Stimulated activated CD4-positive, alpha-beta T cell treated with anti-CD3 and anti-CD28 coated beads, Interleukin-15, amount 100 ng/mL, for 24 hours (primary cell): ENCODE data around the gene NELFB.

ENCODE experiments used
- DNase-seq: peaks from one replicate; pipeline ENCODE4 v3.0.0-alpha.2; 2020

NELFB gene

DNA sequence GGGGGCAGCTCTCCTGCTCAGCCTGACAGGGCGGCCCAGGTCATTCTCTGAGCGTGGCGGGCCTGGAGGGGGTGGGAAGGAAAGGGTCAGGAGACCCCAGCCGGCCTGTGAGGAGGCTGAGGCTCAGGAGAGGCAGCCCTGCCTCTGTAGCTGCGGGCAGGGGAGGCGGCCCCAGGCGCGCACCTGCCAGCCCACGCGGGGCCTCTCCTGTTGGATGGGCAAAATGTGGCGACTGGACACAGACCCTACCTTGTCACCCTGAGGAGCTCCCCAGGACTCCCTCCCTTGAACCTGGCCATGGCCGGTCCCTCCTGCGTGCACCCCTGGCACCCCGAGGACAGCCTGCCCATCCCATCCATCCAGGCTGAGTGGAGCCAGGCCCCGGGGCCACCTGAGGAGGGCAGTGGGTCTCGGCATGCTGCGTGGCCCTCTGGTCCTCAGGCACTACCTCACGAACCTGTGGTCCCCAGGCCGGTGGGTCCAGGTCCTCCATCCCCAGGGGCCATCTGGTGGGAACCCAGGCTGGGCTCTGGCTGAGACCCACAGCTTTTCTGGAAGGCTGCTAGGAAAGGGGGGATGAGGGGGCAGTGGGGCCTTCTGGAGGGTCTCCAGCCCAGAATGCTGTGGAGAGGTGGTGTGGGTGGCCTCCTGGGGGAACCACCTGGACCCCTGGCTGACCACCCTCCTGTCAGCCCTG, 62.0 kb downstream of the NELFB start:
- DNase-seq = no peak

- DNase-seq = no peak
Measured at GRCh38 chr9:137317718-137318511, 62.8 kb downstream of the NELFB start.

DNA sequence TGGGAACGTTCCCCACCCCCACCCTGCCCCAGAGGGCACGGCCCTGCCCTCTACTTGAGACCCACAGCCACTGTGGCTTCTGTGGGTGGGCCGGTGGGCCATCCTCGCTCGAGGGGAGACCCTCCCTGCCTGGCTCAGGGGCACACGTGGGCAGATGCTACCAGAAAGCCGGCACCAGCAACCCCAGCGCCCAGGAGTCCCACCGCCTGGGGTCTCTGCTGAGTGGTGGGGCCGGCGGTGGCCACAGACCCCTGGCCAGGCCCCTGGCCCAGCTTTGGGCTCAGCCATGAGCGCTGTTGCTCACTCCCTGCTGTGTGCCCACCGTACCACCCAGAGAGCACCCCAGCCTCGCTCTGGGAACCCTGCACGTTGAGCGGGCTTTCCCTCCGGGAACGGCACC, 63.5 kb downstream of the NELFB start:
- no peak for DNase-seq

- DNase-seq = no peak
Measured at GRCh38 chr9:137319011-137319738, 64.0 kb downstream of the NELFB start.

DNA sequence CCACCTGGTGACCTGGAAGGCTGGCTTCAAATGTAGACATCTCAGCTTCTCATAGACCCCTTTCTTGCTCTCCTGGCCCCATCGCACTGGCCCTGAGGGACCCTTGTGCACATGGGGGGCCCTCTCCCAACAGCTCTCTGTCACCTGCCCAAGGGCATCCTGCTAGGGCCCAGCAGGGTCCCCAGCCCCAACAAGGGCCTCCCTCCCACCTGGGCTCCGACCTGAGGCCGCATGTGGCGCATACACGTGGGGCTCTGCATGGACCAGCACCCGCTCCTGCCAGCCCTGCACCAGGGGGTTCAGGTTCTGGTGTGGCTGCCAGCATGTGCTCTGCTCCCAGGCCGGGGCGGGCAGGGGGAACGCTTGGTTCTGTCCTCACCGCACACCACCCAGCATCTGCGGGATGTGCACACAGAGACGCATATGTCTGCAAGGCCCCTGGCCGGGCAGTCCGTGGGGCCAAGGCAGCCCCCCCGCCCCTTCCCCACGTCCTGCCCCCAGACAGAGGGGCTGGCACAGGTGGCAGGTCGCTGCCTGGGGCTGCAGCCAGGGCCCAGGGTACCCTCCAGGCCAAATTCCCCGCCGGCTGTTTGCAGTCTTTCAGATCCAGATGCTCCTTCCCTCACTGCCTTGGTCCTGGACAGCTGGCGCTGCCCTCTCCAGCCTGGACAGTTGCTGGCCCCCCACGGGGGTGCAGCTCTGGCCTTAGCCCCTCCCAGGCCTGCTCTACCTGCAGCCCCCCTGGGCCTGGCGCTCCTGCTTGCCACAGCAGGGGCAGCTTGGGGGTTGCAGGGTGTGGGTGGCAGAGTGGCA, 64.8 kb downstream of the NELFB start:
- DNase-seq = no peak

- no peak for DNase-seq
Measured at GRCh38 chr9:137320555-137321384, 65.6 kb downstream of the NELFB start.

DNA sequence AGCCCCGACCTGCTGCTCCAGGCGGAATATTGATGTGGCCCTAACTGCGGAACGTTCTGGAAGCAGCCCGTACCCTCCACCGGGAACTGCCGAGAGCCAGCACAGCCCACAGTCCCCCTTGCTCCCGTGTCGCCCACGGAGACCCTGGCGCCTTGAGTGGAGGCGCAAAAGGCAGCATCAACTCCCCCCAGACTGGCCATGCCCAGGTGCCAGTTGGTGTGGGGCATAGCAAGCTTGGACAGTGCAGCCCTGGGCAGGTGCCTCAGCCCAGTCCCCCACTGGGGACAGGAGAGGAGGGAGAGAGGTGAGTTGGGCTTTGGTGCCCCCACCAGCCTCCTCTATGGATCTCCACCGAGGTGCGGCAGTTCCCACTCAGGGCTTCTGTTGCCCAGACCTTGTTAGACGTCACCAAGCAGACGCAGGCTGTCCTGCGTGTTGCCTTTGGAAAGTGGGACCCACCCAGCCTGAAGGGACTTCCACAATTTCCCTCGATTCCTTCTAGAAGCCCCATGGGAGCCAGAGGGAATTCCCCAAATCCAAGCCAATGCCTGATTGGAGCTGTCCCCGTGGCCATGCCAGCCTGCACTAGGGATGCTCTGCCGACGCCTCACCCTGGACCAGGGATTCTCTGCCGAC, 66.7 kb downstream of the NELFB start:
- DNase-seq = no peak
